IPS-18a (cell line): ENCODE measurements around the gene BRD4.

Source experiments
- H3K27ac ChIP-seq: one replicate; pipeline ENCODE4 v1.5.1; 2013; ENCODE audit warnings: low read length
- H3K27me3 ChIP-seq: one replicate; pipeline ENCODE4 v1.6.1; 2013; ENCODE audit warnings: mild to moderate bottlenecking, low read length; ENCODE audit not compliant: control insufficient read depth, insufficient read depth
- H3K36me3 ChIP-seq: one replicate; pipeline ENCODE4 v1.6.1; 2013; ENCODE audit warnings: low read depth, low read length; ENCODE audit not compliant: control insufficient read depth
- H3K4me1 ChIP-seq: one replicate; pipeline ENCODE4 v1.6.1; 2013; ENCODE audit warnings: low read depth, low read length; ENCODE audit not compliant: control insufficient read depth
- H3K4me3 ChIP-seq: one replicate; pipeline ENCODE4 v1.5.1; 2013; ENCODE audit warnings: low read length
- H3K9ac ChIP-seq: one replicate; pipeline ENCODE4 v1.6.1; 2013; ENCODE audit warnings: mild to moderate bottlenecking, low read length, moderate library complexity
- H3K9me3 ChIP-seq: one replicate; pipeline ENCODE4 v1.6.1; 2013; ENCODE audit warnings: low read depth, low read length; ENCODE audit not compliant: control insufficient read depth

BRD4 gene

GRCh38 chr19:15222738-15223648 is 109.3 kb downstream of the BRD4 start:
- no peaks in the 10 kb centered on the region for H3K9me3 ChIP-seq
- no peaks in the 10 kb centered on the region for H3K4me1 ChIP-seq
- H3K9ac ChIP-seq = peak overlapping the region; percentile 54
- no peaks in the 10 kb centered on the region for H3K27me3 ChIP-seq
- H3K36me3 ChIP-seq = peaks cover 9% of the 10 kb centered on the region
- peak overlapping the region; percentile 68 for H3K27ac ChIP-seq
- H3K4me3 ChIP-seq = peak overlapping the region; percentile 61

- Histone ChIP-seq H3K27ac (no peak overlapping the region), H3K36me3 (no peaks in the 10 kb centered on the region), H3K9ac (no peak overlapping the region), H3K4me1 (no peaks in the 10 kb centered on the region), H3K4me3 (no peak overlapping the region), H3K27me3 (no peaks in the 10 kb centered on the region), H3K9me3 (no peaks in the 10 kb centered on the region)
Measured at GRCh38 chr19:15220833-15221232, 111.5 kb downstream of the BRD4 start.

GRCh38 chr19:15218501-15218900 is 113.8 kb downstream of the BRD4 start:
- Histone ChIP-seq H3K36me3 (no peaks in the 10 kb centered on the region), H3K9ac (no peak overlapping the region), H3K27me3 (no peaks in the 10 kb centered on the region), H3K27ac (no peak overlapping the region), H3K4me1 (no peaks in the 10 kb centered on the region), H3K9me3 (no peaks in the 10 kb centered on the region), H3K4me3 (no peak overlapping the region)

DNA sequence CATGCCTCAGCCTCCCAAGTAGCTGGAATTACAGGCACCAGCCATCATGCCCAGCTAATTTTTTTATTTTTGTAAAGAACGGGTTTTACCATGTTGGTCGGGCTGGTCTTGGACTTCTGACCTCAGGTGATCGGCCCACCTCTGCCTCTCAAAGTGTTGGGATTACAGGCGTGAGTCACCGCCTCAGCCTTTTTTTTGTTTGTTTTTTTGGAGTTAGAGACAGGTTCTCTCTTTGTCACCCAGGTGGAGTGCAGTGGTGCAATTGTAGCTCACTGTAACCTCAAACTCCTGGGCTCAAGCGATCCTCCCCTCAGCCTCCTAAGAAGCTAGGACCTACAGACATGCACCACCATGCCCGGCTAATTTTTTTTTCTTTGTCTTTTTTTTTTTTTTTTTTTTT is 116.0 kb downstream of the BRD4 start:
- Histone ChIP-seq H3K9ac (no peak overlapping the region), H3K27me3 (no peaks in the 10 kb centered on the region), H3K4me1 (no peaks in the 10 kb centered on the region), H3K4me3 (no peak overlapping the region), H3K27ac (no peak overlapping the region), H3K36me3 (no peaks in the 10 kb centered on the region), H3K9me3 (no peaks in the 10 kb centered on the region)

DNA sequence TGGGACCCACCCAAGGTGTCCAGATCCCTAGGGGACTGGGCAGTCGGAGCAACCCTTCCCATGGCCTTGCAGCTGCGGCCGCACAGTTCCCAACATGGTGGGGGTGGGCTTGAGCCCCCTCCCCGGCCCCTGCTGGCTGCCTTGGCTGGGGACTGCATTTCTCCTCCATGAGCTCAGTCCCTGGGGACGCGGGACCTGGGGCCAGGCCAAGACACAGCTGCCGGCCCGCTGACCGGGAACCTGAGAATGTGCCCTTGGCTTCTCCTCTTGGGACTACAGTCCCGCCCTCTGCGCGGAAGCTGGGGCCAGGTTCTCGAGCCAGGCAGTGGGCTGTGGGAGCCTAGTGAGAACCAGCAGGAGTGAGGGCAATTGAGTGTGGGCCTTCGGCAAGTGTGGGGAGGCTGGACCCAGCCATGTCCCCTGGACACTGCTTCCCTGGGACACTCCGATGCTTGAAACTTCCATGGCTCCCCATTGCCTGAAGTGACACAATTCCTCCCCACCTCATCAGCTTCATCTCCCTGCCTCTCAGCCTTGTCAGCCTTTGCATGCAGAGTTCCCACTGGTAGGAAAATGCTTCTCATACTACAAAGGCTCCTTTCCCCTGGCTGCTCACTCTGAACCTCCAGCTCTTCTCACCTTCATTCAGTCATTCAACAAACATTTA is 118.5 kb downstream of the BRD4 start:
- H3K27me3 ChIP-seq = no peaks in the 10 kb centered on the region
- no peak overlapping the region for H3K9ac ChIP-seq
- no peaks in the 10 kb centered on the region for H3K9me3 ChIP-seq
- no peaks in the 10 kb centered on the region for H3K36me3 ChIP-seq
- H3K4me3 ChIP-seq = no peak overlapping the region
- no peak overlapping the region for H3K27ac ChIP-seq
- no peaks in the 10 kb centered on the region for H3K4me1 ChIP-seq

- Histone ChIP-seq H3K4me3 (no peak overlapping the region), H3K9me3 (no peaks in the 10 kb centered on the region), H3K4me1 (no peaks in the 10 kb centered on the region)
Measured at GRCh38 chr19:15212711-15213110, 119.6 kb downstream of the BRD4 start.

GRCh38 chr19:15210323-15210781 is 122.0 kb downstream of the BRD4 start:
- Histone ChIP-seq H3K9ac (no peak overlapping the region), H3K9me3 (no peaks in the 10 kb centered on the region), H3K4me1 (no peaks in the 10 kb centered on the region), H3K36me3 (no peaks in the 10 kb centered on the region), H3K27me3 (no peaks in the 10 kb centered on the region), H3K27ac (no peak overlapping the region), H3K4me3 (no peak overlapping the region)

More at GRCh38 chr19:15212711-15213110, 119.6 kb downstream of the BRD4 start:
- Histone ChIP-seq H3K27me3 (no peaks in the 10 kb centered on the region), H3K36me3 (no peaks in the 10 kb centered on the region), H3K9ac (no peak overlapping the region), H3K27ac (no peak overlapping the region)

DNA sequence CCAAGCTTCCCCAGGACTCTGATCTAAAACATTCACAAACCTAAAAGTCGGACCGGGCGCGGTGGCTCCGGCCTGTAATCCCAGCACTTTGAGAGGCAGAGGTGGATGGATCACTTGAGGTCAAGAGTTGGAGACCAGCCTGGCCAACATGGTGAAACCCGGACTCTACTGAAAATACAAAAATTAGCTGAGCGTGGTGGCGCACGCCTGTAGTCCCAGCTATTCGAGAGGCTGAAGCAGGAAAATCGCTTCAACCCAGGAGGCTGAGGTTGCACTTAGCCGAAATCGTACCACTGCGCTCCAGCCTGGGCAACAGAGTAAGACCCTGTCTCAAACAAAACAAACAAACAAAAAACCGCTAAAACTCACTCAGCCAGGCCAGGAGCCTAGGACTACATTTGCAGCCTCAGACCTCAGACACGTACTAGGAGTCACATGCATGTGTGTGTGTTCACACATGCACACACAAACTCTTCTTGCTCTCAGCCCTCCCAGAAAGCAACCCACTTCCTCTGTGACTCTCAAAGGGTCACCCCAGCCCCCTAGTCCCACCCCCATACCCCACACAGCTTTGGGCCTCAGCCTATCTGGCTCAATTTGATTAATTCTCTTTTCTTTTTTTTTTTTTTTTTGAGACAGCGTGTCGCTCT is 130.8 kb downstream of the BRD4 start:
- peaks cover 14% of the 10 kb centered on the region for H3K36me3 ChIP-seq
- H3K9ac ChIP-seq = no peak overlapping the region
- no peaks in the 10 kb centered on the region for H3K9me3 ChIP-seq
- peak overlapping the region; percentile 46 for H3K4me3 ChIP-seq
- H3K27me3 ChIP-seq = no peaks in the 10 kb centered on the region
- H3K27ac ChIP-seq = no peak overlapping the region
- peaks cover 6% of the 10 kb centered on the region for H3K4me1 ChIP-seq

DNA sequence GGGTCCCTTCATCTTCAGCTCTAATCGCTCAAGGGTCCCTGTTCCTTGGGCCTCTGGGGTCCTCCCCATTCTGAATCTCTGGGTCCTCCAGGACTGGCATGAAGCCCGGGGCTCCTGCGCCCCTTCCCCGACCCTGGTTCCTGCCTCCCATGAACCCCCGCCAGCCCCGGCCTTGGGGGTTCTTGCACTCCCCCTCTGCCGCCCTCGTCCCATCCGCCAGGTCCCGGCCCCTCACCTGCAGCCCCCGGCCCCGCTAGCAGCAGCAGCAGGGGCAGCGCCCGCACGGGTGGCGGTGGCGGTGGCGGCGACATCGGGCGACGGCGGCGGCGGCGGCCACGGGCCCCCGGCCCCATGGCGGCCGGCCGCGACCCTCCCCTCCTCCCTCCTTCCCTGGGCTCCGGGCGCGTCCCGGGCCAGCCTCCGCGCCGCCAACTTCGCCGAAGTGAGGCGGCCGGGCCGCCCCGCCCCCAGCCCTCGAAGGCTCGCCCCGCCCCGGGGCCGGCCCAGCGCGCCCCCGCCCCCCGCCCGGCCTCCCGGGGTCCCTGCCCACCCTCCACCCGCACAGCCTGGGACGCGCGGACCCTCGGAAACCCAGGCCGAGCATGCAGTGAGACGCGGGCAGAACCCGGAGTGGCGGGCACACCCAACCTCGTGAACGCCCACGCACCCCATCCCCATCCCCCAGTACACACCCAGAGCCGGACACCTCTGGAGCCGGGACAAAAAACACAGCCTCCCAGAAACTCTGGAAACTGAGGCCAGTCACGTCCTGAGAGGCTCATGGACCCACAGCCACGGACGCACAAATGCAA is 131.6 kb downstream of the BRD4 start, which contains the start of gene NOTCH3:
Gene NOTCH3 (minus strand): TSS at position 443 of the 812 bp plus-strand sequence. CDS start 90 bp downstream, at position 353.
- Histone ChIP-seq H3K4me3 (peak within 1 kb of the TSS; percentile 89), H3K36me3 (peaks cover 14% of the 10 kb centered on the region), H3K27me3 (no peaks in the 10 kb centered on the region), H3K9me3 (no peaks in the 10 kb centered on the region), H3K27ac (peak within 1 kb of the TSS; percentile 47), H3K4me1 (peaks cover 10% of the 10 kb centered on the region), H3K9ac (peak within 1 kb of the TSS; percentile 78)

DNA sequence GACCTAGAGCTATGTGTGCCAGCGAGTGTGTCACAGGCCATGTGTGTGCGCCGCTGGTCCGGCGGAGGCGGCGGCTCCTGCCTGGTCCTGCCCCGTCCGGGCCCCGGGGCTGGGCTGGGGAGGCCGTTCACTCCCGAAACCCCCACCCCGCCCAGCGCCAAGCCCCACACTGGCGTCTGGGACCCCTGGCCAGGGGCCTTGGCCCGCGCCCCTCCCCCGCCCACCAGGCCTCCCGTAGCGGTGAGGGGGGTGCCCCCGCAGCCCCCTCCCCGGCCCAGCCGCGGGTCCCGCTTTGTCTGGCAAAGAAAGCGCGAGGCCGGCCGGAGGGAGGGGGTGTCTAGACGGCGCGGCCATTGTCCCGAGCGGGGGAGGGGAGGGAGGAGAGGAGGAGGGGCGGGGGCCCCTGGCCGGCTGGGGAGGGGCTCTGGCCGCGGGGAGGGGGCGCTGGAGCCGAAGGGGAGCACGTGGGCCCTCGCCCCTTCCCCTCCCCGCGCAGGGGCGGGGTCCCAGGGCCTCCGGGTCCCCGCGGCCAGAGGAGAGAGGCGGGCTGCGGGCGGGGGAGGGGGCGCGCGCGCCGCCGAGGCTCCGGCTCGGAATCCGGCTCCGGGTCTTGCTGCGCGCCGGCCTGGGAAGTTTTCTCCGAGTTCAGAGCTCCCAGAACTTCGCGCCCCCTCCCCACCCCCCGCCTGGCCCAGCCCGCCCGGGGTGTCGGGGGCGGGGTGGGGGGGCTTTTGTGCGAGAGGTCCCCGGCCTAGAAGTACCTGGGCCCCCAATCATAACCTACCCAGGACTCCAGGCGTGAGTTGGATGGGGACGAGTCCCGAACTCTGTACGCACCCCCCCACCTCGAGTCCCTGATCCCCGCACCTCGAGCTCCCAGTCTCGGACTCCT is 132.4 kb downstream of the BRD4 start:
- no peaks in the 10 kb centered on the region for H3K9me3 ChIP-seq
- H3K36me3 ChIP-seq = peaks cover 14% of the 10 kb centered on the region
- H3K27ac ChIP-seq = peak overlapping the region; percentile 47
- peaks cover 12% of the 10 kb centered on the region for H3K4me1 ChIP-seq
- peak overlapping the region; percentile 78 for H3K9ac ChIP-seq
- peak overlapping the region; percentile 89 for H3K4me3 ChIP-seq
- H3K27me3 ChIP-seq = no peaks in the 10 kb centered on the region
